ENCODE data around the gene FGF8.

Gene FGF8

DNA sequence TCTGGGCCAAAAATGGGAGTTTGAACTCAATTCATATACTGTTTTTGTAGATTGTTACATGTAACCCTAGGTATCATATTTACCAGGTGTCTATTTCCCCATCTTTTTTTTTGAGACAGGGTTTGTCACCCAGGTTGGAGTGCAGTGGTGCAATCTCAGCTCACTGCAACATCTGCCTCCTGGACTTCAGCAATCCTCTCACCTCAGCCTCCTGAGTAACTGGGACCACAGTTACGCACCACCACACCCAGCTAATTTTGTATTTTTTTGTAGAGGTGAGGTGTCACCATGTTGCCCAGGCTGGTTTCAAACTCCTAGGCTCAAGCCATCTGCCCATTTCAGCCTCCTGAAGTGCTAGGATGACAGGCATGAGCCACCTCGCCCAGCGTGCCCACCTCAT lies 52.7 kb downstream of the FGF8 start:
- no peak for TF ChIP-seq CTCF (IDR thresholded peaks at IDR 0.05)
- no peak for TF ChIP-seq ZFX (IDR thresholded peaks at IDR 0.05; ENCODE audit: borderline replicate concordance)
- H3K27ac ChIP-seq: no peak overlapping the region

GRCh38 chr10:101721806-101722205 lies 54.1 kb downstream of the FGF8 start:
- no peak for TF ChIP-seq CTCF (IDR thresholded peaks at IDR 0.05)
- TF ChIP-seq ZFX (IDR thresholded peaks at IDR 0.05; ENCODE audit: borderline replicate concordance): no peak
- H3K27ac ChIP-seq: no peak overlapping the region

- H3K27ac ChIP-seq: no peak overlapping the region
- TF ChIP-seq CTCF (IDR thresholded peaks at IDR 0.05) (no peak), ZFX (IDR thresholded peaks at IDR 0.05; ENCODE audit: borderline replicate concordance) (no peak)
These were observed 55.2 kb downstream of the FGF8 start for GRCh38 chr10:101720606-101721230.
